ENCODE results near the gene ZNF407. TPM values are rescaled to one million over a fixed set of nuclear protein-coding genes. Genes with fewer than 3 reads are reported as not detected.
A peak's percentile ranks its signal among the peaks of the same experiment; 100 is the strongest.

The ZNF407 gene
- total and polyA plus RNA-seq, 11 donors = 3.8 to 14.7 (median 11.5) TPM

DNA sequence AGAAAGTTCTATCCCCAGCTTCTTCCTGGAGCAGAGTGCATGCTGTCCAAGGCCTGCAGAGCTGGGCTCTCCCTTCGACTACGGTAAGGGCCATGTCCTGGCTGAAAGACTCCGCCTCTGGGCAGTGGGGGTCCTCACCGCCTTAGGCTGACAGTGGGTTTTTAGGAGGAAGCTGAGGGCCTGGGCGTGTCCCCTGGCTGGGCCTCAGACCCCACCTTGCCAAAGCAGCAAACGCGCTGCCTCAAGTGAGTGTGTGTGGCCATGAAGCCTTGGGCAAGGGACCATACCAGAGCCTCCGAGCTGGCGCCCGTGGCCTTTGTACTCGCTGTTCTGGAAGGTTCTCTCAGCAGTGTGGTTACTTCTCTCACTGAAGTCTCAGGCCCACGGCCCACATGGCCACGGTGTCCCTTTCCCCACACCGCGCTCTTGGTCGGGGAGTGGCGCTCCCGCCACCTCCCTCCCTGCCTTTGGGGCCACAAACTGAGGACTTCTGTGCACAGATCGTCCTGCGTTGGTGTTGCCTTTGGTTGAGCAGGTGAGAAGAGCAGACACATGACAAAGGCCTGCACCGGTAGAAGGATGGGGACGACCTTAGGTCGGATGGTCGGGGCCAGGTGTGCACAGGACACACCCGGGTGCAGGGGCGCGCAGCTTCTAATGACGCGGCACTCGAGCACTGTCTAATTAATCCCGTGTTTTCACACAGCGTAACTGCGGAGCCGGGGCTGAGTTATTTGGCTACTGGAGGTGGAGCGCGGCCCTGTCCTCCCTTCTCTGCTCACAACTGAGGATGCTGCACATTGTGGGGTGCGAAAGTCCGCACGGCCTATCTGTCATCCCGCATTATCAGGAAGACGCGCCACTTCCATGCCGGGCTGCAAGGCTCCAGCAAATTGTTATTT is 489.7 kb downstream of the ZNF407 start:
- no peak for TF ChIP-seq POLR2A (IDR thresholded peaks at IDR 0.05)
- TF ChIP-seq, protein P1, sequence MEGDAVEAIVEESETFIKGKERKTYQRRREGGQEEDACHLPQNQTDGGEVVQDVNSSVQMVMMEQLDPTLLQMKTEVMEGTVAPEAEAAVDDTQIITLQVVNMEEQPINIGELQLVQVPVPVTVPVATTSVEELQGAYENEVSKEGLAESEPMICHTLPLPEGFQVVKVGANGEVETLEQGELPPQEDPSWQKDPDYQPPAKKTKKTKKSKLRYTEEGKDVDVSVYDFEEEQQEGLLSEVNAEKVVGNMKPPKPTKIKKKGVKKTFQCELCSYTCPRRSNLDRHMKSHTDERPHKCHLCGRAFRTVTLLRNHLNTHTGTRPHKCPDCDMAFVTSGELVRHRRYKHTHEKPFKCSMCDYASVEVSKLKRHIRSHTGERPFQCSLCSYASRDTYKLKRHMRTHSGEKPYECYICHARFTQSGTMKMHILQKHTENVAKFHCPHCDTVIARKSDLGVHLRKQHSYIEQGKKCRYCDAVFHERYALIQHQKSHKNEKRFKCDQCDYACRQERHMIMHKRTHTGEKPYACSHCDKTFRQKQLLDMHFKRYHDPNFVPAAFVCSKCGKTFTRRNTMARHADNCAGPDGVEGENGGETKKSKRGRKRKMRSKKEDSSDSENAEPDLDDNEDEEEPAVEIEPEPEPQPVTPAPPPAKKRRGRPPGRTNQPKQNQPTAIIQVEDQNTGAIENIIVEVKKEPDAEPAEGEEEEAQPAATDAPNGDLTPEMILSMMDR (IDR thresholded peaks at IDR 0.05) = no peak
- intact Hi-C loops (cut with DNase I) = no loop called here
- H3K9me3 ChIP-seq = peaks cover 0 to 8% (median 0%) of the 10 kb centered on the region in 12 donors
- no peaks in the 10 kb centered on the region for H3K36me3 ChIP-seq
- ATAC-seq (peak in 1 of 4 donors; percentile 13), DNase-seq (no peak)
- H3K4me1 ChIP-seq = no peaks in the 10 kb centered on the region
- 96 to 98% (median 97%) methylated on average over 43 of the region's 43 CpGs for WGBS, 4 donors
- no peak overlapping the region for H3K27ac ChIP-seq
- H3K27me3 ChIP-seq = no peaks in the 10 kb centered on the region
- no peak overlapping the region for H3K4me3 ChIP-seq

GRCh38 chr18:75088021-75088506 is 490.4 kb downstream of the ZNF407 start:
- 95 to 97% (median 96%) methylated on average over 7 to 8 of the region's 8 CpGs for WGBS, 4 donors
- DNase-seq = no peak
- peaks cover 0 to 8% (median 0%) of the 10 kb centered on the region in 12 donors for H3K9me3 ChIP-seq
- H3K27ac ChIP-seq = no peak overlapping the region
- no peaks in the 10 kb centered on the region for H3K27me3 ChIP-seq
- H3K4me1 ChIP-seq = no peaks in the 10 kb centered on the region
- intact Hi-C loops (cut with DNase I) = no loop called here
- ATAC-seq = no peak
- no peaks in the 10 kb centered on the region for H3K36me3 ChIP-seq
- no peak overlapping the region for H3K4me3 ChIP-seq
- TF ChIP-seq POLR2A (IDR thresholded peaks at IDR 0.05) = no peak
- TF ChIP-seq, protein P1 (IDR thresholded peaks at IDR 0.05) = no peak

- Histone ChIP-seq H3K4me1 (no peaks in the 10 kb centered on the region), H3K9me3 (peaks cover 0 to 8% (median 0%) of the 10 kb centered on the region in 12 donors), H3K36me3 (no peaks in the 10 kb centered on the region), H3K27me3 (no peaks in the 10 kb centered on the region), H3K27ac (no peak overlapping the region), H3K4me3 (no peak overlapping the region)
- TF ChIP-seq, protein P1 (IDR thresholded peaks at IDR 0.05) = no peak
- ATAC-seq (peak in 1 of 4 donors; percentile 24), DNase-seq (no peak)
- intact Hi-C loops (cut with DNase I) = no loop called here
- 85 to 98% (median 94%) methylated on average over 15 to 20 of the region's 20 CpGs for WGBS, 4 donors
Observed at GRCh38 chr18:75088622-75089211, 491.0 kb downstream of the ZNF407 start.

- Histone ChIP-seq H3K9me3 (peaks cover 0 to 8% (median 0%) of the 10 kb centered on the region in 12 donors), H3K36me3 (no peaks in the 10 kb centered on the region), H3K4me1 (no peaks in the 10 kb centered on the region), H3K4me3 (no peak overlapping the region), H3K27me3 (no peaks in the 10 kb centered on the region), H3K27ac (no peak overlapping the region)
- WGBS, 4 donors = 87 to 91% (median 89%) methylated on average over 31 of the region's 31 CpGs
- ATAC-seq = no peak
- no peak for TF ChIP-seq POLR2A (IDR thresholded peaks at IDR 0.05)
- TF ChIP-seq, protein P1 (IDR thresholded peaks at IDR 0.05) = no peak
- intact Hi-C loops (cut with DNase I) = no loop called here
- DNase-seq = no peak
Observed at GRCh38 chr18:75089748-75090327, 492.2 kb downstream of the ZNF407 start.

Data from heart left ventricle (tissue), 16 donors.